Activated naive CD4-positive, alpha-beta T cell treated with anti-CD3 and anti-CD28 coated beads, Interleukin-2, amount 50 U/mL, for 72 hours (primary cell): Measurements from ENCODE around the gene PIGBOS1. TPM values are rescaled to one million over a fixed set of nuclear protein-coding genes. Genes with fewer than 3 reads are reported as not detected.
A peak's percentile ranks its signal among the peaks of the same experiment; 100 is the strongest.

Experiments used
- ATAC-seq, 2 donors: fragments of 150-1000 bp; cut with Tn5 transposase; 2 replicates each; pipeline ENCODE4 v1.10.0; 2021; ENCODE audit warnings: mild to moderate bottlenecking in 2 of 2, moderate library complexity in 2 of 2
- DNase-seq, 2 donors: peaks; one replicate each; pipeline ENCODE4 v3.0.0; 2021 to 2022; ENCODE audit warnings: low spot score in 2 of 2
- H3K27ac Mint-ChIP-seq, 2 donors: one replicate each; pipeline ENCODE4 v1.8.0; 2022; ENCODE audit warnings: mild to moderate bottlenecking in 2 of 2, mixed read lengths in 2 of 2
- H3K36me3 Mint-ChIP-seq, 2 donors: one replicate each; pipeline ENCODE4 v1.8.0; 2022; ENCODE audit warnings: mixed read lengths in 2 of 2
- H3K9me3 Mint-ChIP-seq, 2 donors: one replicate each; pipeline ENCODE4 v1.8.0; 2022; ENCODE audit warnings: mixed read lengths in 2 of 2
- total RNA-seq, 2 donors: library from RNA; stranded (reverse); gene quantifications; one replicate each; pipeline ENCODE4 v1.2.3, GENCODE V29; 2022

Gene PIGBOS1
- total RNA-seq = 1 to 10 TPM; 4.8 to 9.7 TPM

- Mint-ChIP-seq H3K27ac (peak within 1 kb of the TSS; percentile 98 to 99), H3K36me3 (peaks cover 8 to 15% of the 10 kb centered on the region in 2 donors), H3K9me3 (no peaks in the 10 kb centered on the region)
- ATAC-seq = peak; percentile 90 to 94
- DNase-seq = peak; percentile 72 to 83
These were observed at the start of gene PIGBOS1, which contains the start of gene PIGB for GRCh38 chr15:55318588-55319494. Gene PIGBOS1 (minus strand): TSS chr15:55319123. CDS start chr15:55317792, 1,331 bp downstream. Gene PIGB (plus strand): TSS chr15:55319222. CDS start chr15:55319251, 29 bp downstream.

GRCh38 chr15:55366981-55367380, 48.1 kb upstream of the PIGBOS1 start:
- ATAC-seq = no peak
- Mint-ChIP-seq H3K27ac (no peak overlapping the region), H3K36me3 (no peaks in the 10 kb centered on the region), H3K9me3 (no peaks in the 10 kb centered on the region)
- no peak for DNase-seq

GRCh38 chr15:55362641-55363040, 43.7 kb upstream of the PIGBOS1 start:
- no peak for ATAC-seq
- H3K9me3 Mint-ChIP-seq = no peaks in the 10 kb centered on the region
- DNase-seq = no peak
- no peaks in the 10 kb centered on the region for H3K36me3 Mint-ChIP-seq
- peak overlapping the region in 1 of 2 donors; percentile 73 for H3K27ac Mint-ChIP-seq

GRCh38 chr15:55361048-55361447, 42.1 kb upstream of the PIGBOS1 start:
- ATAC-seq (no peak), DNase-seq (no peak)
- Mint-ChIP-seq H3K9me3 (no peaks in the 10 kb centered on the region), H3K36me3 (no peaks in the 10 kb centered on the region), H3K27ac (peak overlapping the region in 1 of 2 donors; percentile 30)

- DNase-seq (no peak), ATAC-seq (no peak)
- peak overlapping the region; percentile 0 to 30 for H3K27ac Mint-ChIP-seq
- H3K36me3 Mint-ChIP-seq = no peaks in the 10 kb centered on the region
- H3K9me3 Mint-ChIP-seq = no peaks in the 10 kb centered on the region
These were observed 41.3 kb upstream of the PIGBOS1 start for GRCh38 chr15:55360256-55360655.

GRCh38 chr15:55358471-55358870, 39.5 kb upstream of the PIGBOS1 start:
- Mint-ChIP-seq H3K9me3 (no peaks in the 10 kb centered on the region), H3K36me3 (no peaks in the 10 kb centered on the region), H3K27ac (peak overlapping the region in 1 of 2 donors; percentile 47)
- ATAC-seq (no peak), DNase-seq (no peak)

GRCh38 chr15:55357774-55358173, 38.9 kb upstream of the PIGBOS1 start:
- Mint-ChIP-seq H3K9me3 (no peaks in the 10 kb centered on the region), H3K36me3 (no peaks in the 10 kb centered on the region), H3K27ac (no peak overlapping the region)
- ATAC-seq (no peak), DNase-seq (no peak)

GRCh38 chr15:55356985-55357585, 38.2 kb upstream of the PIGBOS1 start:
- H3K27ac Mint-ChIP-seq = peak overlapping the region in 1 of 2 donors; percentile 3
- no peak for ATAC-seq
- H3K36me3 Mint-ChIP-seq = no peaks in the 10 kb centered on the region
- H3K9me3 Mint-ChIP-seq = no peaks in the 10 kb centered on the region
- no peak for DNase-seq

- ATAC-seq (no peak), DNase-seq (no peak)
- Mint-ChIP-seq H3K36me3 (no peaks in the 10 kb centered on the region), H3K9me3 (no peaks in the 10 kb centered on the region), H3K27ac (no peak overlapping the region)
These were observed 34.1 kb upstream of the PIGBOS1 start for GRCh38 chr15:55353025-55353424.

GRCh38 chr15:55349282-55349681, 30.4 kb upstream of the PIGBOS1 start:
- Mint-ChIP-seq H3K9me3 (no peaks in the 10 kb centered on the region), H3K36me3 (peaks cover 0 to 15% of the 10 kb centered on the region in 2 donors), H3K27ac (no peak overlapping the region)
- ATAC-seq = no peak
- no peak for DNase-seq

GRCh38 chr15:55348281-55348778, 29.4 kb upstream of the PIGBOS1 start:
- Mint-ChIP-seq H3K36me3 (peaks cover 0 to 19% of the 10 kb centered on the region in 2 donors), H3K27ac (no peak overlapping the region), H3K9me3 (no peaks in the 10 kb centered on the region)
- DNase-seq (no peak), ATAC-seq (no peak)

- DNase-seq (no peak), ATAC-seq (no peak)
- Mint-ChIP-seq H3K27ac (no peak overlapping the region), H3K9me3 (no peaks in the 10 kb centered on the region), H3K36me3 (peaks cover 0 to 19% of the 10 kb centered on the region in 2 donors)
These were observed 25.3 kb upstream of the PIGBOS1 start for GRCh38 chr15:55344206-55344605.

GRCh38 chr15:55343168-55343567, 24.2 kb upstream of the PIGBOS1 start:
- Mint-ChIP-seq H3K27ac (no peak overlapping the region), H3K9me3 (no peaks in the 10 kb centered on the region), H3K36me3 (peaks cover 0 to 19% of the 10 kb centered on the region in 2 donors)
- no peak for ATAC-seq
- no peak for DNase-seq

GRCh38 chr15:55337160-55337559, 18.2 kb upstream of the PIGBOS1 start:
- no peak overlapping the region for H3K27ac Mint-ChIP-seq
- peaks cover 0 to 7% of the 10 kb centered on the region in 2 donors for H3K36me3 Mint-ChIP-seq
- no peak for ATAC-seq
- DNase-seq = no peak
- H3K9me3 Mint-ChIP-seq = no peaks in the 10 kb centered on the region

- Mint-ChIP-seq H3K9me3 (no peaks in the 10 kb centered on the region), H3K36me3 (peaks cover 5 to 7% of the 10 kb centered on the region in 2 donors), H3K27ac (no peak overlapping the region)
- no peak for DNase-seq
- ATAC-seq = no peak
These were observed 16.1 kb upstream of the PIGBOS1 start for GRCh38 chr15:55334997-55335396.

GRCh38 chr15:55334371-55334770, 15.4 kb upstream of the PIGBOS1 start:
- Mint-ChIP-seq H3K36me3 (peaks cover 5 to 7% of the 10 kb centered on the region in 2 donors), H3K9me3 (no peaks in the 10 kb centered on the region), H3K27ac (no peak overlapping the region)
- ATAC-seq = no peak
- DNase-seq = no peak

GRCh38 chr15:55327387-55327786, 8.5 kb upstream of the PIGBOS1 start:
- DNase-seq = no peak
- H3K27ac Mint-ChIP-seq = no peak overlapping the region
- ATAC-seq = no peak
- H3K36me3 Mint-ChIP-seq = peaks cover 5% of the 10 kb centered on the region in 2 donors
- H3K9me3 Mint-ChIP-seq = no peaks in the 10 kb centered on the region
